ENCODE results near the gene PNPLA7. TPM values are rescaled to one million over a fixed set of nuclear protein-coding genes. Genes with fewer than 3 reads are reported as not detected.

Gene PNPLA7
- total and polyA plus RNA-seq, 2 of the 13 experiments (the other 11 are each of a cell fraction or from before 2014, with no cell fraction given): 0.42 to 1.5 TPM

- TF ChIP-seq, protein P1, sequence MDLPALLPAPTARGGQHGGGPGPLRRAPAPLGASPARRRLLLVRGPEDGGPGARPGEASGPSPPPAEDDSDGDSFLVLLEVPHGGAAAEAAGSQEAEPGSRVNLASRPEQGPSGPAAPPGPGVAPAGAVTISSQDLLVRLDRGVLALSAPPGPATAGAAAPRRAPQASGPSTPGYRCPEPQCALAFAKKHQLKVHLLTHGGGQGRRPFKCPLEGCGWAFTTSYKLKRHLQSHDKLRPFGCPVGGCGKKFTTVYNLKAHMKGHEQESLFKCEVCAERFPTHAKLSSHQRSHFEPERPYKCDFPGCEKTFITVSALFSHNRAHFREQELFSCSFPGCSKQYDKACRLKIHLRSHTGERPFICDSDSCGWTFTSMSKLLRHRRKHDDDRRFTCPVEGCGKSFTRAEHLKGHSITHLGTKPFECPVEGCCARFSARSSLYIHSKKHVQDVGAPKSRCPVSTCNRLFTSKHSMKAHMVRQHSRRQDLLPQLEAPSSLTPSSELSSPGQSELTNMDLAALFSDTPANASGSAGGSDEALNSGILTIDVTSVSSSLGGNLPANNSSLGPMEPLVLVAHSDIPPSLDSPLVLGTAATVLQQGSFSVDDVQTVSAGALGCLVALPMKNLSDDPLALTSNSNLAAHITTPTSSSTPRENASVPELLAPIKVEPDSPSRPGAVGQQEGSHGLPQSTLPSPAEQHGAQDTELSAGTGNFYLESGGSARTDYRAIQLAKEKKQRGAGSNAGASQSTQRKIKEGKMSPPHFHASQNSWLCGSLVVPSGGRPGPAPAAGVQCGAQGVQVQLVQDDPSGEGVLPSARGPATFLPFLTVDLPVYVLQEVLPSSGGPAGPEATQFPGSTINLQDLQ (CRISPR knock-in tag; IDR thresholded peaks at IDR 0.05): peak; percentile 73; the same call in 1 of the 2 replicates
- TF ChIP-seq PHF5A (CRISPR knock-in tag; IDR thresholded peaks at IDR 0.05; ENCODE audit: low read depth, unreplicated experiment) (peak; percentile 29), ATF7 (IDR thresholded peaks at IDR 0.05) (no peak), ATF7 (CRISPR knock-in tag; IDR thresholded peaks at IDR 0.05) (peak; percentile 54; the same call in 1 of the 2 replicates), RARA (CRISPR knock-in tag; IDR thresholded peaks at IDR 0.05) (no peak), STAG1 (CRISPR knock-in tag; IDR thresholded peaks at IDR 0.05) (peak; percentile 42), NFE2L2 (IDR thresholded peaks at IDR 0.05; ENCODE audit: low read length) (no peak), MAFG (CRISPR knock-in tag; IDR thresholded peaks at IDR 0.05) (no peak), NAIF1 (CRISPR knock-in tag; IDR thresholded peaks at IDR 0.05; ENCODE audit: borderline replicate concordance) (no peak), PRDM4 (CRISPR knock-in tag; IDR thresholded peaks at IDR 0.05; ENCODE audit: borderline replicate concordance) (no peak), KDM3A (CRISPR knock-in tag; IDR thresholded peaks at IDR 0.05; ENCODE audit: low read depth) (peak; percentile 81), ZNF746 (CRISPR knock-in tag; IDR thresholded peaks at IDR 0.05) (no peak), ATF4 (CRISPR knock-in tag; IDR thresholded peaks at IDR 0.05) (peak in 1 of 2 experiments; percentile 61; a peak in 1 of 4 replicates), SIN3B (IDR thresholded peaks at IDR 0.05; ENCODE audit: low read length) (no peak), ESRRA (CRISPR knock-in tag; IDR thresholded peaks at IDR 0.05; ENCODE audit: low read depth) (peak; percentile 59; the same call in 1 of the 2 replicates), SOX5 (CRISPR knock-in tag; IDR thresholded peaks at IDR 0.05; ENCODE audit: borderline replicate concordance) (no peak), NCOR1 (IDR thresholded peaks at IDR 0.05; ENCODE audit: borderline replicate concordance, low read length) (peak; percentile 36; the same call in 1 of the 2 replicates), KLF9 (CRISPR knock-in tag; IDR thresholded peaks at IDR 0.05; ENCODE audit: low read depth) (no peak), ZUFSP (CRISPR knock-in tag; IDR thresholded peaks at IDR 0.05; ENCODE audit: borderline replicate concordance) (no peak), CENPT (CRISPR knock-in tag; IDR thresholded peaks at IDR 0.05; ENCODE audit: low read depth) (no peak), ZNF883 (CRISPR knock-in tag; IDR thresholded peaks at IDR 0.05; ENCODE audit: not compliant biosample characterization) (peak; percentile 66), TARDBP (CRISPR knock-in tag; IDR thresholded peaks at IDR 0.05) (peak; percentile 69), SKI (IDR thresholded peaks at IDR 0.05; ENCODE audit: partially characterized antibody) (peak; percentile 54)
These were observed 28.5 kb upstream of the PNPLA7 start, which contains the start of gene DPH7 (continued) for GRCh38 chr9:137578518-137579258.

Data from HepG2 (cell line).